Superior temporal gyrus (tissue), 1 donor: ENCODE results near the gene RND3.

ENCODE experiments used
- DNase-seq: peaks from one replicate; pipeline ENCODE4 v3.0.0-alpha.2; 2016; ENCODE audit errors: extremely low spot score

RND3 gene

GRCh38 chr2:150441784-150442183 is 45.7 kb downstream of the RND3 start:
- DNase-seq = no peak

GRCh38 chr2:150441226-150441625 is 46.2 kb downstream of the RND3 start:
- DNase-seq = no peak

- no peak for DNase-seq
Measured at GRCh38 chr2:150438654-150439053, 48.8 kb downstream of the RND3 start.

- no peak for DNase-seq
Measured at GRCh38 chr2:150438041-150438440, 49.4 kb downstream of the RND3 start.

- no peak for DNase-seq
Measured at GRCh38 chr2:150432312-150432625, 55.2 kb downstream of the RND3 start.

- no peak for DNase-seq
Measured at GRCh38 chr2:150431561-150432311, 55.7 kb downstream of the RND3 start.

GRCh38 chr2:150429384-150429961 is 58.0 kb downstream of the RND3 start:
- DNase-seq = no peak

- DNase-seq = no peak
Measured at GRCh38 chr2:150428641-150429040, 58.8 kb downstream of the RND3 start.

- DNase-seq = no peak
Measured at GRCh38 chr2:150427298-150427697, 60.2 kb downstream of the RND3 start.

- no peak for DNase-seq
Measured at GRCh38 chr2:150426724-150427123, 60.7 kb downstream of the RND3 start.

- no peak for DNase-seq
Measured at GRCh38 chr2:150426315-150426714, 61.2 kb downstream of the RND3 start.

- DNase-seq = no peak
Measured at GRCh38 chr2:150425121-150425955, 62.1 kb downstream of the RND3 start.

GRCh38 chr2:150424406-150424805 is 63.1 kb downstream of the RND3 start:
- DNase-seq = no peak

- DNase-seq = no peak
Measured at GRCh38 chr2:150421126-150421651, 66.3 kb downstream of the RND3 start.

- DNase-seq = no peak
Measured at GRCh38 chr2:150418916-150419315, 68.6 kb downstream of the RND3 start.
